Esophagus squamous epithelium (tissue), 4 donors: ENCODE data around the gene SPSB1.

Source experiments
- POLR2A ChIP-seq, 4 donors: fragments of 450-650 bp; IDR thresholded peaks; one replicate each; pipeline ENCODE4 v1.6.1; 2017; ENCODE audit warnings: antibody characterized with exemption in 4 of 4, mild to moderate bottlenecking in 4 of 4, moderate library complexity in 3 of 4
- TF ChIP-seq, protein P1 (sequence below), 6 experiments: fragments of 450-650 bp in 4 of 6; fragments of 200-600 bp in 2 of 6; sonication (generic) in 2 of 6; IDR thresholded peaks; one replicate each; pipeline ENCODE4 v1.5.1; 2016 to 2019; ENCODE audit warnings: antibody characterized with exemption in 6 of 6, mild to moderate bottlenecking in 4 of 6, moderate library complexity in 4 of 6

- TF ChIP-seq, protein P1, sequence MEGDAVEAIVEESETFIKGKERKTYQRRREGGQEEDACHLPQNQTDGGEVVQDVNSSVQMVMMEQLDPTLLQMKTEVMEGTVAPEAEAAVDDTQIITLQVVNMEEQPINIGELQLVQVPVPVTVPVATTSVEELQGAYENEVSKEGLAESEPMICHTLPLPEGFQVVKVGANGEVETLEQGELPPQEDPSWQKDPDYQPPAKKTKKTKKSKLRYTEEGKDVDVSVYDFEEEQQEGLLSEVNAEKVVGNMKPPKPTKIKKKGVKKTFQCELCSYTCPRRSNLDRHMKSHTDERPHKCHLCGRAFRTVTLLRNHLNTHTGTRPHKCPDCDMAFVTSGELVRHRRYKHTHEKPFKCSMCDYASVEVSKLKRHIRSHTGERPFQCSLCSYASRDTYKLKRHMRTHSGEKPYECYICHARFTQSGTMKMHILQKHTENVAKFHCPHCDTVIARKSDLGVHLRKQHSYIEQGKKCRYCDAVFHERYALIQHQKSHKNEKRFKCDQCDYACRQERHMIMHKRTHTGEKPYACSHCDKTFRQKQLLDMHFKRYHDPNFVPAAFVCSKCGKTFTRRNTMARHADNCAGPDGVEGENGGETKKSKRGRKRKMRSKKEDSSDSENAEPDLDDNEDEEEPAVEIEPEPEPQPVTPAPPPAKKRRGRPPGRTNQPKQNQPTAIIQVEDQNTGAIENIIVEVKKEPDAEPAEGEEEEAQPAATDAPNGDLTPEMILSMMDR (IDR thresholded peaks at IDR 0.05): no peak
- no peak for TF ChIP-seq POLR2A (IDR thresholded peaks at IDR 0.05)
Measured at GRCh38 chr1:9273177-9273576, 19.5 kb upstream of the SPSB1 start.
